ENCODE results near the gene ALS2CL.

Gene ALS2CL

DNA sequence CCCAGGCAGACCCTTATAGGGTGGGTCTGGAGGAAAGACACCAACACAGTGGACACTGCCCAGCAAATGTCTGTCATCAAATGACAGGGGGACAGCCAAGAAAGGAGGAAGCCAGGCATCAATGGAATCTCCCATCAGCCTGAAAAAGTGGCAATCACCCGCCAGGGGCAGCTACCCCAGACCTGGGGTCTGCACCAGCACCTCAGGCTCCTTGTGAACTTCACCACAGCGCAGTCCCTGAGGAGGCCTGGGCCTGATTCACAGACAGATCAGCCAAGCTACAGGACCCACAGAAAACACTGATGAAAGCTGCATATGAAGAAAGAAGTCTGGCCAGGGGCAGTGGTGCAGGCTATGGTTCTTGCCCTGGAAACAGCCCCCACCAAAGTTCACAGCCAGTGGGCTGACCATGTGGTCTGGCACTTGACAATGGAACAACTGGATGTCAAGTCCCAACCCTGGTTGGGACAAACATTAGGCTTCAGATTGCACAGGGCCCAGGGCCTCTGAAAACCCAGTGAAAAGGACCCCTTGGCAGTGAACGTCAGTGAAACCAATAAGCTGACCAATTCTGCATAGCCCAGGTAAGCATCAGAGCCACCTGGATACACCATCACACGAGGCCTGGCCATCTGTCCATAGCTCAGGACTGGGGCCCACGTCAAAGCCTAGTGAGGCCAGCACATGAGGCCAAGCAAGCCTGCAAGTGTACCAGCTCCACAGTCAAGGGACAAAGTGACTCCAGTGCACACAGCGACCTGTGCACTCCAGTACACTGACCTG lies 29.1 kb downstream of the ALS2CL start:
- DNase-seq, result no peak

DNA sequence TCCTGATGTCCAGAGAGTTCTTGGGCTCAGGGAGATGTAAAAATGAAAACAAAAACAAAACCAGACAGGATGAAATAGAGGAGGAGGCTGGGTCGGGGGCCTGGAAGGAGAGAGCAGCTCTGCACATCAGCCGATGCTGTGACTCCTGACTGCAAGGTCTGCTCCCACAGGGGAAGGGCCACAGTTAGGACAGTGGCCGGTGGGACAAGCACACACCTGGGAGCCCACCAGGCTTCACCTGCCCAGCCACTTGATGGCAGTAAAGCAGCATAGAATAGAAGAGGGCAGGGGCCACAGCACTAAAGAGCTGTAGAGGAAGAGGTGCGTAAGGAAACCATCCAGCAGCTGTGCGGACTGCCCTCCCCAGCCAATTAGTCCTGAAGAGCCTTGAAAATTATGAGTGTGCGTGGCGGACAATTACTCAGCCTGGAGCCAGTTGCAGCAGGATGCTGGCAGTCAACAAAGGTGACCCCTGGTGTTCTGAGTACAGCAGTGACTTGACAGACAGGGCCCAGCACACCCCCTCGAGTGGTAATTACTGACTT lies 29.8 kb downstream of the ALS2CL start:
- DNase-seq, result no peak

DNA sequence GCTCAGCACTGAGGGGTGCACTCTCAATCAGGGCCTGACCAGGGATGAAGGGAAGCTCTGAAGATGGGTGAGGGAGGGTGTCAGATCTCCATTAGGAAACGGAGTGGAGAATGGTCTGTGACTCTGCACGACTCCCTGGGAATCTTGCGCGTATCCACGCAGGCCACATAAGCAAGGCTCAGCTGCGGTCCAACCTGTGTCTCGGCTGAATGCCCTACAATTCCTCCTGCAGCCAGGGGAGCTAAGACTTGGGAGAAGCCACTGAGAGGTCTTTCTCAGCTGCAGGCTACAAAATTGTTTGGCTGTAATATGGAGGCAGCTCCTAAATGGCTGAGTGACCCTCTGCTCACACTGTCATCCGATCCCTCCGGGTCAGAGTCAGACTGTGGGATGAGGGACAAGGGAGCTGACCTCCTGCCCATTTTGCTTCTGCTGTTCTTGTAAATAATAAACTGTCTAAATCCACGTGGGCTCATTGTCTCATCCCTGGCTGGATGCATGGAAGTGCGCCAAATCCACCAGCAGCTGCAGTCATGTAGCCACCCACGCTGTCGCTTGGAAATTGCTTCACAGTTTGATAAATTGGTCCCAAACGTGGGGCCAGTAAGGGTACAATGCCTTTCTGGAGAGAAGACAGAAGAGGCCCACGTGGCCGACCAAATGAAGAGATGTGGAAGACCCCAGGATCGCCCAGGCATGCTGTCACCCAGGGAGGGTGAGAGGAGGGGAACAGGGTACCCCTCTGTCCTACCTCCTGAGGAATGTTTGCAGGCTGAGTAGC lies 30.5 kb downstream of the ALS2CL start:
- peak; percentile 69 for DNase-seq

DNA sequence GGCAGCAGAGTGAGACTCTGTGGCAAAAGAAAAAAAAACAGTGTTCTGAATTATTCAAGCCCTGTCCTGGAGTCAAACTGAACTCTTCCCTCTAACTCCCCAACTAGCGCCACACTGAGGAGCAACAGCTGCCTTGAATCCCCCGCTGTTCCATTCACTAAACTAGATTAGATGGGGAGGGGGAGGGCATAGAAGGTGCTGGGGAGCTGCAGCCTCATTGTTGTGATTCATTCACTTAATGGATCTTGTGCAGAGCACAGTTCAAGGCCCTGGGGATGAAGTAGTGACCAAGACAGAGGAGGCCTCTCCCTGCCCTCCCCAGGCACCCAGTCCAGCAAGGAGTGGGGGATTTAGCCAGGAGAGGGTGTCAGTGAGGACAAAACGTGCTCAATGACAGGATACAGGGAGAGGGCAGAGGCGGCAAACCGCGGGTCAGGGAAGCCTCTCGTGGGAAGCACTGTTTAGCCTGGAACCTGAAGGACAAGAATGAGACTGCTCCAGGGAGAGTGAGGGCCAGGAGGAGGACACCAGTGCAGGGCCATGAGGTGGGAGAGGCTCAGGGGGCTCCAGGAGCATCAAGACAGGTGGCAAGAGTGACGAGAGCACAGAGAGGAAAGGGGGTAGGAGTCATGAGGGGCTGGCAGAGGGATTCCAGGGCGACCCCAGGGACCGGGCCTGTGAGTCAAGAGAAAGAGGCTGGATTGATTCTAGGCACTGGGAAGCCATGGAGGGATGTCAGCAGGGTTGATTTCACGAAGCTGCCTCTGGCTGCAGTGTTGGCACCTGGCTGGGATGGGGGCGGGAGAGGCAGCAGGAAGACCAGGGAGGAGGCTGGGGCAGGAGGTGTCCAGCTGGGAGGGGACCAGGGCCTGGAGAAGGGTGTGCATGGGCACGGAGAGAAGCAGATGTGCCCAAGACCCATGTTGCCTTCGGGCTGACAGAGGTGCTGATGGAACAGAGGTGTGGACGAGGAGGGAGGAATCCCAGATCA lies 31.4 kb downstream of the ALS2CL start:
- no peak for DNase-seq

DNA sequence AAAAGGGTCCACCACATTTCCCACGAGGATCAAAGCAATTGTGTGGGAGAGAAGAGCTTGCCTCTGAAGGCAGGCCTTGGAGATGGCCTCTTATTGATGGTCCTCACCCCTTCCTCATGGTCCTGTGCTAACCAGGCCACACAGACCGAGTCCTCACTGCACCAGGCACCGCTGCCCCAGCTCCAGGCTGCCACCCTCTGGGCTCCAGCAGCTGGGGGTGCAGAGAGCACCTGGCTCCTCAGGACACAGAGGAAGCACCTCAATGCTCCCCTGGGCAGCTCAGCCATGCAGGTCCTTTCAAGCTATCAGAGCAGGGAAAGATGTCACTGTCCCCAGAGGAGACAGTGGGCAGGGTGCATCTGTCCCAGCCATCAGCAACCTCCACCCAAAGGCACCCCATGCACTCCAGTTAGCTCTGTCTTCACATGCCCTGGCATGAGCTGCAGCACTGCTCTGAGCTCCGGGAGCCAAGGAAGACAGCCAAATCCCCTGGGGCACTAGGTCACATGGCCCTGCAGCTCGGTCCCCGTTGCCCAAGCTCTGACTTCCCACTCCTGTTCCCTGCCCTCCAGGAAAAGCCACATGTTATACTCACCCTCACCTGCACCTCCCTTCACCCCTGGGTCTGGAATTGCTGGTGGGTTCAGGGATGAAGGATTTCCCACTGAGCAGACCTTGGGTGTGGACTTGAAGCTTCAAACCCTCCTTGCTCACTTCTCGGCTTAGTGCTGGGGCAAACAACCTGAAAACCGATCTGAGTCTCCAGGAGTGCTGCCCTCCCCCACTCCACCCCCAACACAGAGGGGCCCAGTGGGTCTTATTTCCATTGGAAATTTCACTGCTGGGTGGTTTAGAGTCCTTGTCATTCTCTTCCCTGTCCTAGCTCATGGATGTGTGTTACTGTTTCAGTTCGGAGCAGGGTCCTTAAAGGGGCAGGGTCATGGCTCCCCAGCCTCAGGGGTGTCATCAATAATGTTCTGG lies 32.6 kb downstream of the ALS2CL start:
- DNase-seq, result no peak

DNA sequence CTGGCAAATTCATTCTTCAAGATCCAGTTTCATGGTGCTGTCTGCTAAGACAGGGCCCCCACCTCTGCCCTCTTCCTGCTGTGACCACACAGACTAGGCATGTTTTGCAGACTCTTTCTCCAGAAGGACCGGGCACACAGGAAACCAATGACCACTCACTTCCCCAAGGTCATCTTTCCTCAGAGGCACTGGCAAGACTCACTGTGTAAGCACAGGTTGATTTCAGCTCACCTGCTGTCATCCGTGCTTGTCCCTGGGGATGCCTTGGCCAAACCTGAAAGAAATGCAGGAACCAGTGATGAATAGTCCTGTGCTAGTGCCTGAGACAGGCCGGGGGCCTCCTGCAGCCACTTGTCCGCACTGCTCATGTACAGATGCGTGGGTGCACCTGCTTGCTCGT lies 33.5 kb downstream of the ALS2CL start:
- DNase-seq, result no peak

DNA sequence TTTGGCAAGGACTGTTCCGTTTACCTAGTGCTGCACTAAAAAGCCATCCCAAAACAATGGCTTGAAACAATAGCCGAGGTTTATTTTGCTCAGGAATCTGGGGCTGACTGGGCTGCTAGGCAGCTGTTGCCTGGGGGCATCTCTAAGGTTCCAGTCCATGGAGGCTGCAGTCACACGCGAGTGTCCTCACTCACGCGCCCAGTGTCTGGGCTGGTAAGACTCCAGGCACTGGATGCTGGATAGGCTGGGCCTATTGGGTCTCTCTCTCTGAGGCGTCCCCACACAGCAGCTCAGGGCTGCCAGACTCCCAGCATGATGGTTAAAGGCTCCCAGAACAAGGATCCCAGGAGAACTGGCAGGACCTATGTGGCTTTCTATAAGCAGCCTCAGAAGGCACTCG lies 34.2 kb downstream of the ALS2CL start:
- no peak for DNase-seq

DNA sequence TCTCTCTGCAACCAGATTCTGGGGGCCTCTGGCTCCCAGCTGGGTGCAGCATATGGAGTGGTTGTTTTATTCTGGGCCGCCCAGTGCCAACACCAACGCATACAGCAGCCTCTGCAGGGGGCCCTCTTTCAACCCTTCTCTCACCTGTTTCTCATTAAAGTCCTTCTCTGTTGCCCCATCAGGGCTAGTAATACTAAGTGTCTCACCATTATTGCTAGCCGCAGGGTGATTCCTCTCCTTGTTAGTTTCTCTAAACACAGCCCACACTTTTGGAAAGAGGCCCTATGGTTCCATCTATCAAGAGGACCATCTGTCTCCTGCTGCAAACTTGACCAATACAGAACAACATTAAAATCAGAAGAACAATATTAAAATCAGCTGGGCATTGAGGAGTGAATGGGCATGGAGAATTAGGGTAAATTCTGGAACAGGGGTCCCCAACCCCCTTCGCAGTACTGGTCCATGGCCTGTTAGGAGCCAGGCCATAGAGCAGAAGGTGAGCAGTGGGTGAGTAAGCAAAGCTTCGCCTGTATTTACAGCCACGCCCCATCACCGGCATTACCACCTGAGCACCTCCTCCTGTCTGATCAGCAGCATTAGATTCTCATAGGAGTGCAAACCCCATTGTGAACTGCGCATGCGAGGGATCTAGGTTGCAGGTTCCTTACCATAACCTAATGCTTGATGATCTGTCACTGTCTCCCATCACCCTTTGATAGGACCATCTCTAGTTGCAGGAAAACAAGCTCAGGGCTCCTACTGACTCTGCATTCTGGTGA lies 36.5 kb downstream of the ALS2CL start:
- no peak for DNase-seq

DNA sequence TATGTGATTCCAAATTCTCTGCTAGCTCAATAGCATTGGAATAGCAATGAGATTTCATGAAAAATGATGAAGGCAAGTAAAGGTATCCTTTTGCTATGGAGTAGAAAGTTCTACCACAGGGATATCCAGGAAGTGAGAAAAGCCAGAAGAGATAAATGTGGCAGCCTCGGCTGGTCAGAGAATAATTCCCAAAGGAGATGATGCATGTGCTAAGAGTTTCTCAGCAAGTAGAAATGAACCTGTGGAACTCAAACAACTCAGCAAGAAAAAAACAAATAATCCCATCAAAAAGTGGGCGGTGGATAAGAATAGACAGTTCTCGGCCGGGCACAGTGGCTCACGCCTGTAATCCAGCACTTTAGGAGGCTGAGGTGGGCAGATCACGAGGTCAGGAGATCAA lies 38.2 kb downstream of the ALS2CL start:
- no peak for DNase-seq

DNA sequence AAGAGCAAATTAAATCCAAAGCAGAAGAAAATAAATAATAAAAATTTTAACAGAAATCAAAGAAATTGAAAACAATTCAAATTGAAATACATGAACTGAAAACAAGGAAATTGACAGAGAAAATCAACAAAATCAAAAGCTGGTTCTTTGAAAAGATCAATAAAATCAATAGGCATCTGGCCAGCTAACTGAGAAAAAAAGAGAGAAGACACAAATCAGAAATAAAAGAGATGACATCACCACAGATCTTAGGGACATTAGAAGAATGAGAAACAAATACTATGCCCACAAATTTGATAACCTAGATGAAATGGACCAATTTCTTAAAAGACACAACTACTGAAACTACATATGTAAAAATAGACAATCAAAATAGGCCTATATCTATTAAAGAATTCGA lies 42.4 kb downstream of the ALS2CL start:
- DNase-seq, result no peak

DNA sequence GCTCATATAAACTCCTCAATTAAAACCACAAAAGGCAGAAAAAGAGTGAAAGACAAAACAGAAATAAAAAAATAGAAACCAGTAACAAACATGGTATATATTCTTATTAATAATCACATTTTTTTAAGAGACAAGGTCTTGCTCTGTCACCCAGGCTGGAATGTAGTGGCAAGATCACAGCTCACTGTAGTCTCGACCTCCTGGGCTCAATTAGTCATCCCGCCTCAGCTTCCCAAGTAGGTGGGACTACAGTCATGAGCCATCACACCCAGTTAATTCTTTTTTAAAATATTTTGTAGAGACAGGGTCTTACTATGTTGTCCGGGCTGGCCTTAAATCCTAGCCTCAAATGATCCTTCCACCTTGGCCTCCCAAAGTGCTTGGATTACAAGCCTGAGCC lies 44.0 kb downstream of the ALS2CL start:
- no peak for DNase-seq

DNA sequence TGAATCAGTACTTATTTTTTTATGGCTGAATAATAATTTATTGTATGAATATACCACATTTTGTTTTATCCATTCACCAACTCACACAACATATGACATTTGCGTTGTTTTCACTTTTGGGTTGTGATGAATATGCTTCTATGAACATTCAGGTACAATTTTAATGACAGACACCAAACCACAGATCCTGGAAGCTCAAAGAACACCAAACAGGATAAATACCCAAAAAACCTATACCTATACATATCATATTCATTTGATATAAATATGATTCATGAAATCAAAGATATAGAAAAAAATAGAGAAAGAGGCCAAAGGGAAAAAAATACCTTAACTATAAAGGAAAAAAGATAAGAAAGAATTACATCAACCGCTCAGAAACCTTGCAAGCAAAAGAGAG lies 45.4 kb downstream of the ALS2CL start:
- DNase-seq, result no peak

DNA sequence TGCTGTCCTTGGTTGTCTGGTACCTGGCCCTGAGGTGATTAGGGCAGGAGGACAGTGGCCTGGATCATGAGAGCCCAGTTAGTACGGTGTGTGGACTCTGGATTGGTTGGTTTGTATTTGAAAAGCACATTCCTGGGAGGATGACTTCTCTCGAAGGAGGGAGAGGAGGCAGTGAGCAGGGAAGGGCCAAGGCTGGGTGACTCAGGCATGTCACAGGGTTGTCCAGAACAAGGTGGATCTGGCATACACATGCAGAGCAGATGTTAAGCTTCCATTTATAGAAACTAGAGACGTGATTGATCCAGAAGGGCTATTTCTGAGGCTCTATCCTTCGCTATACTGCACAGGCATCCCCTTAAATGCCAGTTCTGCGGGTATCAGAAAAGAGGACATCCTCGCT lies 46.8 kb downstream of the ALS2CL start:
- DNase-seq, result no peak

DNA sequence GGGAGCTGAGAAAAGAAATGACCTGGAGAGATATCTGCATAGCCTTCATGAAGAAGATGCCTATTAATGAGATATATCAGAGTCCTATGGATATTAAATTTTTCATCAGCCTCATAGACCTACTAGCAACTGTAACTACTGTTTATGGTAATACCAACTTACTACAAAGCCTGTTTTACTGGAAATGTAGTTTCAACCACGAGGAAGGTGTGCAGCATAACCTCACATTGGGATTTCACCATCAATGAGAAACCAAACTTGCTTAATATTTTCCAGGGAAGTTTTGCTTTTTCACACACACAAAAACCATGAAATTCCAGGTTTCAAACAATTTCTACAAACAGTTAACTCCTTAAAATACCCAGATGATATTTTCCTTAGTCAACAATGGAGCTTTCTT lies 49.8 kb downstream of the ALS2CL start:
- DNase-seq, result no peak

DNA sequence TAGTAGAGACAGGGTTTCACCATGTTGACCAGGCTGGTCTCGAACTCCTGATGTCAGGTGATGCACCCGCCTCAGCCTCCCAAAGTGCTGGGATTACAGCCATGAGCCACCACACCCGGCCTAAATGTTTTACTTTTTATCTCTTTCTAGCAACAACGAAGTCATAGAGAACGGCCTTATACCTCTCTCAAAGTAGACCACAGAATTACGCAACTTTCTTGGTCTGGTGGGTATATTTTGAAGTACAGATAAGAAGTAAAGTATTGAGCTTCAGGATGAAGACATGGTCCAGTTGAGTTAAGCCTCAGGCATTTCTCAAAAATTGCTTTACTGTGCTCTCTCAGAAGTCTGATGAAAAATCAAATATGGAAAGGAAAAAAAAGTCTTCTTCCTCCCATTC lies 50.5 kb downstream of the ALS2CL start:
- DNase-seq, result no peak

DNA sequence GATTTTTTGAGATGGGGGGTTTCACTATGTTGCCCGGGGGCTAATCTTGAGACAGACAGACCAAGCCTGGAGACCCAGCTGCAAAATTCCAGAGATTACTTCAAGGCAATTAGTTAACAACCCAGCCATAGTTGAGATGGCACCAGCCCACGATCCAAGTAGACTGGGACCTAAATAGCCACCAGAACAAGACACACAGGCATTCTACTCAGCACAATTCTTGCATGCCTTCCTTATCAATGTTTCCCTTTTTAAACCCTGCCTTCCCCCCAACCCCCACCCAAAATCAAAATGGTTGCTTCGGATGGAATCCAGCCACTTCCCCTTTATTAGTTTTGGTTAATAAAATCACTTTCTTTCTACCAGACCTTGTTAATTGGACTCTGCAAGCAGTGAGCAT lies 52.6 kb downstream of the ALS2CL start:
- DNase-seq, result no peak

DNA sequence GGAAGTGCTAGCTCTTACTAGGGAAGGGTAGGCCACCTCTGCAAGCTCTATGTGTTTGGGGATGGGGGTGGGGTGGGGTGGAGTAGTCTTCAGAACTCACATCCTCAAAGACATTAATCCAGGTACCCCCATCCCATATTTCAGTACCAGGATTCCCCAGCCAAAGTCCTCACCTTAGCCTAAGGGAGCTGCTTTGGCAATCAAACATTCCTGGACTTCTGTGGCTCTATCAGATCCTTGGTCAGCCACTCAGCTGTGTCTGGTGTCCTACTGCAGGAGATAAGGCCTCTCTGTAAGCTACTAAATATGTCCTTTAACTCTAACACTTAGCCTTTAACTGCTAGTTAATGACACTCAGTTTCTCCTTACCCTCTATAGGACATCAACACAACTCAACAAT lies 54.3 kb downstream of the ALS2CL start:
- DNase-seq, result no peak

DNA sequence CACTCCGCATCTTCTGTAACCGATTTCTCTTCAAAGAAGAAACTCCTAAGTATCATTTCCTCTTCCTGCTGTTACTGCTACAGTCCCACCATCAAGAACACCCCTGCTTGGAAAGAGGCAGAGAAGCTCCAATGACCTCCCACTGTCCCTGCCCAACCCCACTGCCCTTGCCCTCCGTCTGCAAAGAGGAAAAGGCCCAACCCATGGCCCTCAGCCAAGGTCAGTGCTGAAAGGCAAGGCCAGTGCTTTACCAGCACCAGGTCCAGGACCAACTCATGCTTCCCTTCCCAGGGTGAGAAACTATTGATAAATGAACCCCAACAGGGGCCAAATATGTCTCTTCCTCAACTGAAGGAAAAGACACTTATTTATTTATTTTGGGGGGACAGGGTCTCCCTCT lies 58.6 kb downstream of the ALS2CL start:
- DNase-seq, result no peak

DNA sequence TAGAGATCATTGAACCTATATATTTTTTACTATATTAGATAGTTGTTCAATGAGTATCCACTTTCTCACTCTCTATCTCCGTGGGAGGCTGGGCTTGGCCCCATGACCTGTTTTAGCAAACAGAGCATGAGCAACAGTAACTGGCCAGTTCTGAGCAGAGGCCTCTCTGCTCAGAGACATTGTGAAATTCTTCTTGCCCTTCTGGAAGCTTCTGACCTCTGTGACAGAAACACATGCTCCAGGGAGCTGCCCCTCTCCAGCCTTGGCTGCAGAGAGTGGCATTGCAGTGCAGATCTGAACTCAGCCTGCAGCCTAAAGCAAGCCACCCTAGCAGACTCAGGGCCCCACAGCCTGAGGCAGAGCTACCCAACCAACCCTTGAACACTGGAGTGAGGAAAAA lies 60.7 kb downstream of the ALS2CL start:
- DNase-seq, result no peak
